ENCODE results near the gene SLC25A11.

Gene SLC25A11

DNA sequence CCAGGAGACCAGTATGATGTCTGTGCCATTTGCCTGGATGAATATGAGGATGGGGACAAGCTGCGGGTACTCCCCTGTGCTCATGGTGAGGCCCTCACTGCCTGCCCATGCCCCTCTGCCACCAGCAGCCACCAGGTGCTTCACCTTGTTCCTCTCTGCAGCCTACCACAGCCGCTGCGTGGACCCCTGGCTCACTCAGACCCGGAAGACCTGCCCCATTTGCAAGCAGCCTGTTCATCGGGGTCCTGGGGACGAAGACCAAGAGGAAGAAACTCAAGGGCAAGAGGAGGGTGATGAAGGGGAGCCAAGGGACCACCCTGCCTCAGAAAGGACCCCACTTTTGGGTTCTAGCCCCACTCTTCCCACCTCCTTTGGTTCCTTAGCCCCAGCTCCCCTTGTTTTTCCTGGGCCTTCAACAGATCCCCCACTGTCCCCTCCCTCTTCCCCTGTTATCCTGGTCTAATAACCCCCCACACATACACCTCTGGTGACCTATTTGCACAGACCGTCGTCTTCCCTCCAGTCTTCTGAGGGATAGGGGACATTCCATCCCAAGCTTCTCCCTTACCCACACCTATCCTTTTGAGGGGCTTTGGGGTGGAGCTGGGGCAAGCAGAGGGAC, 4.8 kb upstream of the SLC25A11 start:
- peak overlapping the region; percentile 33 for H2BK5ac ChIP-seq (ENCODE audit: low read depth, low read length, poor library complexity, severe bottlenecking)
- H2BK12ac ChIP-seq (ENCODE audit: low read length in 2 of 2) = no peak overlapping the region
- peak overlapping the region in 1 of 2 experiments; percentile 95 for H3K4me3 ChIP-seq (ENCODE audit: insufficient read depth in 1 of 2, low read depth in 1 of 2, low read length in 2 of 2)
- peak overlapping the region; percentile 67 for H2AK5ac ChIP-seq (ENCODE audit: low read length, severe bottlenecking)
- no peak overlapping the region for H3K23ac ChIP-seq (ENCODE audit: low read length in 2 of 2)
- WGBS = 73% methylated on average over 6 of the region's 8 CpGs
- H2AFZ ChIP-seq (ENCODE audit: low read depth, low read length) = no peak overlapping the region
- no peaks in the 10 kb centered on the region for H3K9me3 ChIP-seq (ENCODE audit: control insufficient read depth, low read length)
- H4K8ac ChIP-seq (ENCODE audit: low read length) = peak overlapping the region; percentile 45
- DNase-seq = no peak
- peak overlapping the region; percentile 97 for H3K9ac ChIP-seq (ENCODE audit: low read length)
- peak overlapping the region in 1 of 2 experiments; percentile 13 for H3K4ac ChIP-seq (ENCODE audit: low read depth in 1 of 2, low read length in 2 of 2)
- H4K91ac ChIP-seq (ENCODE audit: low read length) = no peak overlapping the region
- no peak overlapping the region for H3K14ac ChIP-seq (ENCODE audit: low read length in 2 of 2)
- H3K18ac ChIP-seq (ENCODE audit: low read depth in 1 of 2, low read length in 2 of 2) = peak overlapping the region in 1 of 2 experiments; percentile 14
- peaks cover 30% of the 10 kb centered on the region for H3K4me1 ChIP-seq (ENCODE audit: control insufficient read depth, insufficient read depth, low read depth, low read length)
- peak overlapping the region; percentile 93 for H3K4me2 ChIP-seq (ENCODE audit: low read length, poor library complexity, severe bottlenecking)
- peak overlapping the region; percentile 98 for H3K27ac ChIP-seq (ENCODE audit: low read length, poor library complexity, severe bottlenecking)
- H3K36me3 ChIP-seq (ENCODE audit: control insufficient read depth in 1 of 2, insufficient read depth in 2 of 2, low read depth in 1 of 2, low read length in 2 of 2) = peaks cover 42 to 51% of the 10 kb centered on the region in 2 experiments
- no peak overlapping the region for H2BK120ac ChIP-seq (ENCODE audit: low read depth, low read length)
- H3K79me1 ChIP-seq (replicated peaks; ENCODE audit: low read length, poor library complexity, severe bottlenecking) = no peaks in the 10 kb centered on the region
- no peaks in the 10 kb centered on the region for H3K27me3 ChIP-seq (ENCODE audit: control insufficient read depth in 1 of 2, insufficient read depth in 1 of 2, low read length in 2 of 2)
- H2BK15ac ChIP-seq (ENCODE audit: low read depth, poor library complexity, severe bottlenecking) = no peak overlapping the region

DNA sequence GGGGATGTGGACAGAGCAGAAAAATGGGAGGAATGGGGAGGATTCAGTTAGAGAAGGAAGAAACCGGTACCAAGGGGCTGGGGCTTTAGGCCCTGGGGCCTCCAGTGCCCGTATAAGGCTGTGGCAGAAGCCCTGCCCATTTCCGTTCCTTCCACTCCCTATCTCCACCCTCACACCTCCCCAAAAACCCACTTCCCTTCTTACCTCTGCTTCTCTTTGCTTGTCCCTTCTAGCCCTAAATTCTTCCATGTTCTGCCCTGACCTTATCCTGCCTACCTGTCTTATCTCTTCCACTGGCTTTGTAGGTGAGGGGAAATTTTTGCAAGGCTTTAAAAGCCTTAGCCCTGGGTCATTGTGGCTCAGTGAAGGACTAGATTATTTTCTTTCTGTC, 4.3 kb upstream of the SLC25A11 start:
- WGBS = 88% methylated on average over 2 of the region's 3 CpGs
- Histone ChIP-seq H3K9ac (ENCODE audit: low read length) (peak overlapping the region; percentile 97), H3K23ac (ENCODE audit: low read length in 2 of 2) (no peak overlapping the region), H4K8ac (ENCODE audit: low read length) (peak overlapping the region; percentile 45), H3K14ac (ENCODE audit: low read length in 2 of 2) (no peak overlapping the region), H2BK5ac (ENCODE audit: low read depth, low read length, poor library complexity, severe bottlenecking) (no peak overlapping the region), H3K4me3 (ENCODE audit: insufficient read depth in 1 of 2, low read depth in 1 of 2, low read length in 2 of 2) (no peak overlapping the region), H2BK12ac (ENCODE audit: low read length in 2 of 2) (no peak overlapping the region), H3K27ac (ENCODE audit: low read length, poor library complexity, severe bottlenecking) (peak overlapping the region; percentile 98), H3K36me3 (ENCODE audit: control insufficient read depth in 1 of 2, insufficient read depth in 2 of 2, low read depth in 1 of 2, low read length in 2 of 2) (peaks cover 42 to 51% of the 10 kb centered on the region in 2 experiments), H3K9me3 (ENCODE audit: control insufficient read depth, low read length) (no peaks in the 10 kb centered on the region), H2AFZ (ENCODE audit: low read depth, low read length) (no peak overlapping the region), H3K4me2 (ENCODE audit: low read length, poor library complexity, severe bottlenecking) (no peak overlapping the region), H3K4me1 (ENCODE audit: control insufficient read depth, insufficient read depth, low read depth, low read length) (peaks cover 28% of the 10 kb centered on the region), H3K18ac (ENCODE audit: low read depth in 1 of 2, low read length in 2 of 2) (no peak overlapping the region), H4K91ac (ENCODE audit: low read length) (no peak overlapping the region), H2BK120ac (ENCODE audit: low read depth, low read length) (no peak overlapping the region), H3K4ac (ENCODE audit: low read depth in 1 of 2, low read length in 2 of 2) (no peak overlapping the region), H3K79me1 (replicated peaks; ENCODE audit: low read length, poor library complexity, severe bottlenecking) (no peaks in the 10 kb centered on the region), H2AK5ac (ENCODE audit: low read length, severe bottlenecking) (no peak overlapping the region), H3K27me3 (ENCODE audit: control insufficient read depth in 1 of 2, insufficient read depth in 1 of 2, low read length in 2 of 2) (no peaks in the 10 kb centered on the region), H2BK15ac (ENCODE audit: low read depth, poor library complexity, severe bottlenecking) (no peak overlapping the region)
- no peak for DNase-seq

DNA sequence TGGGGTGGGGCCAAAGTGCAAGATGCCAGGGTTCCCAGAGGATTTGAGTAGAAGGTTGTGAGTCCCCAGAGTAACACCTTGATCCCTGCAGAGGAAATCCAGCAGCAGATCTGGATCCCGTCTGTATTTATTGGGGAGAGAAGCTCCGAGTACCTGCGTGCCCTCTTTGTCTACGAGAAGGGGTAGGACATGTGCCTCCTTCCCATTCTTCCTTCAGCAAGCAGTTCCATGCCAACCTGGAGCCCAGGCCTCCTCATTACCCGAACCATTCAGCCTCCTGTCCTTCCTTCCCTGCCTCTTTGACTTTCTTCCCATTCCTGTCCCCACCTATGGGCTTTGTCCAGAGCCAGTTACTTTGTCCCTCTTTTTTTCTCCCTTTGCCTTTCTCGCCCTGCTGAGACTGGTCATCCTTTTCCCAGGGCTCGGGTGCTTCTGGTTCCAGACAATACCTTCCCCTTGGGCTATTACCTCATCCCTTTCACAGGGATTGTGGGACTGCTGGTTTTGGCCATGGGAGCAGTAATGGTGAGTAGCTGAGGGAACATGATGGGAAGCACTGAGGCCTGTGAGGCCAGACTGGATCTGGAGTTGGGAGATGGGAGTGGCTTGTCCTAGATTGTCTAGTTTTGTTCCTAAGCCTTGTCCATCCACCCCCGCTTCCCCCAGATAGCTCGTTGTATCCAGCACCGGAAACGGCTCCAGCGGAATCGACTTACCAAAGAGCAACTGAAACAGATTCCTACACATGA, 3.1 kb upstream of the SLC25A11 start:
- no peak overlapping the region for H3K23ac ChIP-seq (ENCODE audit: low read length in 2 of 2)
- H4K91ac ChIP-seq (ENCODE audit: low read length) = no peak overlapping the region
- no peak overlapping the region for H2AFZ ChIP-seq (ENCODE audit: low read depth, low read length)

DNA sequence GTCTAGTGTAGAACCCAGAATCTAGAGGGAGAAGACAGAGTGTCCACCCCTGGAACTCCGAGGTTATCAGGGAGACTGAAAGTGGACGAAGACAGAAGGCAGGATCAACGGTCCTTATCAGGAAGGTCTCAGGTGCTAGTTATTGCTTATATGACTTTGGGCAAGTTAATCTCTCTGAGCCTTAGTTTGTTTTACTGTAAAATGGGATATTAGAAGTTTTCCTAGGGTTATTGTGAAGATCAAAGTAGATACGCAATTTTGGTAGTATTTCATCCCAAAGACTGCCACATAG, 1.4 kb upstream of the SLC25A11 start:
- Histone ChIP-seq H2BK120ac (ENCODE audit: low read depth, low read length) (no peak overlapping the region), H3K9me3 (ENCODE audit: control insufficient read depth, low read length) (no peaks in the 10 kb centered on the region), H3K79me1 (replicated peaks; ENCODE audit: low read length, poor library complexity, severe bottlenecking) (peaks cover 21% of the 10 kb centered on the region), H4K91ac (ENCODE audit: low read length) (no peak overlapping the region), H3K14ac (ENCODE audit: low read length in 2 of 2) (no peak overlapping the region), H2BK12ac (ENCODE audit: low read length in 2 of 2) (no peak overlapping the region), H2AK5ac (ENCODE audit: low read length, severe bottlenecking) (peak overlapping the region; percentile 58), H3K4me2 (ENCODE audit: low read length, poor library complexity, severe bottlenecking) (peak overlapping the region; percentile 94), H3K27me3 (ENCODE audit: control insufficient read depth in 1 of 2, insufficient read depth in 1 of 2, low read length in 2 of 2) (no peaks in the 10 kb centered on the region), H2BK15ac (ENCODE audit: low read depth, poor library complexity, severe bottlenecking) (no peak overlapping the region), H3K27ac (ENCODE audit: low read length, poor library complexity, severe bottlenecking) (peak overlapping the region; percentile 98), H3K18ac (ENCODE audit: low read depth in 1 of 2, low read length in 2 of 2) (no peak overlapping the region), H3K9ac (ENCODE audit: low read length) (peak overlapping the region; percentile 97), H4K8ac (ENCODE audit: low read length) (peak overlapping the region; percentile 43), H3K4ac (ENCODE audit: low read depth in 1 of 2, low read length in 2 of 2) (peak overlapping the region in 1 of 2 experiments; percentile 21), H3K4me1 (ENCODE audit: control insufficient read depth, insufficient read depth, low read depth, low read length) (peaks cover 40% of the 10 kb centered on the region), H3K36me3 (ENCODE audit: control insufficient read depth in 1 of 2, insufficient read depth in 2 of 2, low read depth in 1 of 2, low read length in 2 of 2) (peaks cover 60 to 68% of the 10 kb centered on the region in 2 experiments), H2AFZ (ENCODE audit: low read depth, low read length) (no peak overlapping the region), H3K4me3 (ENCODE audit: insufficient read depth in 1 of 2, low read depth in 1 of 2, low read length in 2 of 2) (peak overlapping the region in 1 of 2 experiments; percentile 98), H3K23ac (ENCODE audit: low read length in 2 of 2) (no peak overlapping the region), H2BK5ac (ENCODE audit: low read depth, low read length, poor library complexity, severe bottlenecking) (no peak overlapping the region)
- no peak for DNase-seq
- 59% methylated on average over 4 of the region's 4 CpGs for WGBS

More for the DNA sequence above, 3.1 kb upstream of the SLC25A11 start:
- Histone ChIP-seq H3K14ac (ENCODE audit: low read length in 2 of 2) (no peak overlapping the region), H3K18ac (ENCODE audit: low read depth in 1 of 2, low read length in 2 of 2) (no peak overlapping the region), H3K9ac (ENCODE audit: low read length) (peak overlapping the region; percentile 97), H2BK120ac (ENCODE audit: low read depth, low read length) (no peak overlapping the region), H3K4me3 (ENCODE audit: insufficient read depth in 1 of 2, low read depth in 1 of 2, low read length in 2 of 2) (no peak overlapping the region), H3K4me2 (ENCODE audit: low read length, poor library complexity, severe bottlenecking) (no peak overlapping the region), H2BK15ac (ENCODE audit: low read depth, poor library complexity, severe bottlenecking) (no peak overlapping the region), H3K4me1 (ENCODE audit: control insufficient read depth, insufficient read depth, low read depth, low read length) (peaks cover 40% of the 10 kb centered on the region), H2BK5ac (ENCODE audit: low read depth, low read length, poor library complexity, severe bottlenecking) (no peak overlapping the region), H4K8ac (ENCODE audit: low read length) (no peak overlapping the region), H3K36me3 (ENCODE audit: control insufficient read depth in 1 of 2, insufficient read depth in 2 of 2, low read depth in 1 of 2, low read length in 2 of 2) (peaks cover 52 to 58% of the 10 kb centered on the region in 2 experiments), H3K9me3 (ENCODE audit: control insufficient read depth, low read length) (no peaks in the 10 kb centered on the region), H2AK5ac (ENCODE audit: low read length, severe bottlenecking) (peak overlapping the region; percentile 13), H3K79me1 (replicated peaks; ENCODE audit: low read length, poor library complexity, severe bottlenecking) (peaks cover 10% of the 10 kb centered on the region), H3K4ac (ENCODE audit: low read depth in 1 of 2, low read length in 2 of 2) (no peak overlapping the region), H3K27me3 (ENCODE audit: control insufficient read depth in 1 of 2, insufficient read depth in 1 of 2, low read length in 2 of 2) (no peaks in the 10 kb centered on the region), H3K27ac (ENCODE audit: low read length, poor library complexity, severe bottlenecking) (peak overlapping the region; percentile 17), H2BK12ac (ENCODE audit: low read length in 2 of 2) (no peak overlapping the region)
- WGBS = 86% methylated on average over 5 of the region's 13 CpGs
- DNase-seq = no peak

Data from mesenchymal stem cell (in vitro differentiated cells and primary cell).